Activated CD8-positive, alpha-beta memory T cell treated with anti-CD3 and anti-CD28 coated beads, Interleukin-2, amount 50 U/mL, for 4 hours (primary cell): ENCODE results near the gene EXOC2.
"Not testable (repeated sequence)": the region's sequence is repeated elsewhere in the genome, so short reads cannot be mapped to it uniquely, and the experiment has no call there.

Experiments
- DNase-seq: peaks from one replicate; pipeline ENCODE4 v3.0.0-alpha.2; 2020

The EXOC2 gene

DNA sequence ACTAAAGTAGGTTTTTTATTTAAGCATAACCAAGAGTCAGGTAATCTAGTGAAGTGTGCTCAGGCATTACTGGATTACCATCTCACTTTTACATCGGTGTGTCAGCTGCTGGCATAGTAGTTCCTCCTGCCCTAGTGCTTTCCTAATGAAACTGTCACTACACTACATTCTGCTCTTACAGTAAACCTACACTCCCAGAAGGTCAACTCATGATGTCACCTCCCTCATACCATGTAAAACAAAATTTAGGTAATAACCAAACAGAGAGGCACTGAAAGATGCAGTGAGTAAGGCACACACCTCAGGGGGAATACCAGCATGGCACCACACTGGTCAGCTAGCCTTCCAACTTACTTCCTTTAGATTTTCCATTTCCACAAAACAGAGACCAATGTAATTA lies 59.3 kb downstream of the EXOC2 start:
- DNase-seq, result no peak

DNA sequence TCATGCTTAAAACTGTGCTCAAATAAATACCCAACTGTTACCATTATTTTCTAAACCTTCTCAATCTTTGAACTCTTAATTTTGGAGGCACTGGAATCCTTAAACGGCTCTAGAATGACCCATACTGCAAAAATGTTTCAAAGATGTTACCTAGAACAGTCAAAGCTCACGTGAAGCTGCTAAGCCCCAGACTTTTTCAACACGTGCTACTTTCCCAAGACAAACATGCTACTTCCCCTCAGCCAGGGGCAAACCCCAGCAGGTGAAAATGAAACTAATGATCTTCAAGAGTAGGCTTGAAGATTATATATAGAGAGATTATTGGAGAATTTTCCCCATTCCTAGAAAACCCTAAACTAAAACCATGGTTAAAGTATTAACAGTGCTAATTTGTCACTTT lies 64.2 kb downstream of the EXOC2 start:
- DNase-seq, result no peak

DNA sequence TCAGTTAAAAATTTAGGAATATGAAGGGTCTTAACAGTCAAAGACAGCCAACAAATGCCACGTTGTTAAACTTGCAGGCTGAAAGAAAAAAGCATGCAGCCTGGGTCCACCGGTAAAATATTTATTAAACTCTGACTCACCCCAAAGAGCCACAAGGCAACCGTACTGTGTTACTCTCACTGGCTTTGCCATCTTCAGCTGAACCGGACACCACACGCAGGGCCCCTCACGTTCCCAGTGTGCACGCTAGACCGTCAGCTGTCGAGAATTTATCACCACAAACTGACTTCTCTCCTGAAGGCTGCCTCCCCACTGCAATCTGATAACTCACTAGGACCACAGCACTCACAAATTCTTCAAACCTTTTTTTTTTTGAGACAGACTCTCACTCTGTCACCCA lies 66.7 kb downstream of the EXOC2 start:
- no peak for DNase-seq

DNA sequence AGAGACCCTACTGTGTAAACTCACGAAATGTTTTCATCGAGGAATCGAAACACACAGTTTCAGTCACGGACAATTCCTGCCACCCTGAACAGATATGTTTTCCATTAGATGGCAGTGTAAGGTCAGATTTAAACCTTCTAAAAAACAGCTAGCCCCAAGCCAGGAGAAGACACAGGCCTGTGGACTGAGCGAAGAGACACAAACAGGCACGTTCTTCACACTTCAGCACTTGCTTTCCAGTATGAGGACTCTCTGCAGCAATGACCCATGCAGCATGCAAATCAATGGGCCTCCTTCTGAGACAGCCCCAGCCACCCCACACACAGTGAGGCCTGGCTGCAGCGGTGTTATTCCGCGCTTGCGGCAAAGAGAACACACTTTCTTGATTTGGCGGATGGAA lies 68.0 kb downstream of the EXOC2 start:
- no peak for DNase-seq

DNA sequence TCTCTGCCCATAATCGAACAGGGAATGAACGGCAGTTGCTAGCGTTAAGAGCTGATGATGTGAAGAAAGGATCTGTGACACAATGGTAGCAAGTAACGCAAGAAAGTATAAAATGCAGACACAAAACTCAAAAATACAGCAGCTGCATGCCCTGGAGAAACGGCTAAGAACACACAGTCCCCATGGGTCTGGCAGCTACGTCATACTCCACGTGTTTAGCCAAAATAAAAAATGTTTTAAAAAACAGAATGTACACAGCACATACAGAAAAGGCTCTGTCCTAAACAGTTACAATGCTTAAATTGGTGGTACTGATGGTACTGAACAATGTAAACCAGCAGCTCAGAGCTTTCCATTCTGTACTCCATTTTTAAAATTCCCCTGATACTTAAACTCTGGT lies 70.5 kb downstream of the EXOC2 start:
- no peak for DNase-seq

DNA sequence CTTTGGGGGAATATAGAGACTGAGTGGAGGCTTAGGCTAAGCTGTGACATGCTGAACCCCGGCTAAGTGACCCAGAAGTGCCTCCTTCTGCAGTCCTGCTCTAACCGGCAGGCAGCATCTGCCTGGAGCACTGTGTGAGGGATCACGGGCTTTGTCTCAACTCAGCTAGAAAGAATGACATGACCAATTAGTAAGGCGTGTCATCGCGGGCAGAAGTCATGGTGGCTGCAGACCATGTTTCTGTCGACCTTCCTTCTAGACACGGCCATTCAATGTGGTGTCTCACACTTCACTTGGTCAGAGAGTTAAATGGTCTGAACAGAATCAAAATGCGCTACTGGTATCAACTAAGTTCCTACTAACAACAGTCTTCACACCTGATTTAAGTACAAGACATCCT lies 71.0 kb downstream of the EXOC2 start:
- no peak for DNase-seq

DNA sequence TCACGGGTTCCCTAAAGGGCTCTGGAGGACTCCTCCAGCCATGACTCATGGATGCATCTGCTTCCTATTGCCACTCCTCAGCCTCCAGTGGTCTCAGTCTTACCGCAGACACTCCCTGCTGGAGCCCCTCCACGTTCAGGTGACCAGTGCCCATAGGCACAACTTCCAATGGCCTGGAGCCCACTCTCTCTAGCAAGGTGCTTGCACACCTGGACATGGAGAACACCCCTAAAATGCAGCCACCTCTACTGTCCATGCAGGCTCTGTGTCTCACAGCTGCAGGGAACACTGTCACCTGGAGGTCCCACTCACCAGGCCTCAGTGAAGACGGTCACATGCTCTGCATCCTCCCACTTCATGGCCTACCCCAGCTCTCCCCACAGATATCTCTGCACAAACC lies 72.0 kb downstream of the EXOC2 start:
- DNase-seq, result no peak

DNA sequence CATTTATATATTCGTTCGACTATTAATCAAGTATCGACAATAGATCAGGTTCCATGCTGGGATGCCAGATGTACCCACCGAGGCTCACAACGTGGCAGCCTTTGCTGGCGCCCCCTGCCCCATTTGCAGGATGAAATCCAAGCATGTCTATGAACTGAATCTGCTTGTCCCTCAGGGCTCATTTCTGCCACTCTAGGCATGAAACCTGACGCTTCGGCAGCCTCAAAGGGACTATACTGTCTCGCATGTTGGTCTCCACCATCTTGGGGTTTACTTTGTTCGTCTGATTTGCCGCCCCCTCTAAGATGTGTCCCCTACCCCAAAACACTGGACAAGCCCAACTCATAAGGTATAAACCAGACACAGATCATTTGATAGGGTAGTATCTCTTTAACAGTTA lies 72.8 kb downstream of the EXOC2 start:
- no peak for DNase-seq

DNA sequence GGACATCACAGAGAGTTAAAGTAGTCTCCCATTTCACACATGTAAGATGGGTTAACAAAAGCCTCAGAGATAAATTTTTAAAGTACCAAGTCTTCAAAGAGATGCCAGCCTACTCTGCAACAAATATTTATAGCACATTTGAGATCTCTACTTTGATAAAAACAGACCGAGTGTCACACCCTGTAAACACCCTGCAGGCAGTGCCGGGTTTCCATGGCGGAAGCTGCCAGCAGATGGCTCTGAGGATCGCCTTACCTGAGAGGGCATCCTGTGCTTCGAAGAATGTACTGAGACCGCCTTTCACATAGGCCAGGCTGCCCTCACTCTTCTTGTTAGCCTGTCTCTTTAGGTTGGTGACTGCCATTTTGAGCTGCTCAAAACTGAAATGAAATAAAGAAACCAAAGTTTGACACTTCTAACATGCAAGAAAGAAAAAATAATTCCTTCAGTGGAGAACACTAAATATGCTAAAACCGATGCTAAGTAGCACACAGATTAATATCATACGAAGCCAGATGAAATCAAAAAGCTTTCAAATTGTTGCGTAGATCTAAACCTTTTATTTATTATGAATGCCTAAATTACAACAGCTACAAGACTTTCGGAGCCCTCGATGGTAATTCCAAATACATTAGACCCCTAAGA lies 75.4 kb downstream of the EXOC2 start:
- no peak for DNase-seq

DNA sequence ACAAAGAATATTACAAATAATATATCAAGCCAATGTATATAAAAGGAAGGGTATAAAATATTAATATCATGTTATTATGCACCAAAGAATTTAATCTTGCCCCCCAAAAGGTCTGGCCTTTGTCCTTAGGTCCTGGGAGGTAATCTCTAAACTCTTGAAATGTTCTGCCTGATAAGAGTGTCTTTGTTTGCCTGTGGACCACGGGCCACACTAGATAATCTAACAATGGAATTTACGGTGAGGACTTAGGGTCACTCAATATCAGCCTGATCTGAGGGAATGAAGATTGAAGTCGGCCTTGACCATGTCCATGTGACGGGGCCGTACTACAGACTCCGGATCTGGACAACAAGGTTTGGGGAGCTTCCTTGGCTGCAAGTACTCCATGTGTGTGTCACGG lies 79.0 kb downstream of the EXOC2 start:
- no peak for DNase-seq

DNA sequence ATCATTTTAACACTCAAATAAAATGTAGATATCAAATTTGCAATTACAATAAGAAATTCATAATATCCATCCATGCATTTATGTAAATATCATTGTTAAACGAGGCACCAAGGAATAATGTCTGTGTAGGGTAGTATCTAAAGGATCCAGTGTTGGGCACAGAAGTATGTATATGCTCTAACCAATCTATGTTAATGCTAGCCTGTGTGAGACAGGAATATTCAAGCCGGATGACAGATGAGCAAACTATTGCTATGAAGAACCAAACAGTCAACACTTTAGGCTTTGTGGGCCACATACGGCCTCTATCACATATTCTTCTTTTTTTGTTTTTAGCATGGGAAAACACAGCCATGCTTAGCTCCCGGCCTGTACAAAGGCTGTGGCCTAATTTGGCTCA lies 81.0 kb downstream of the EXOC2 start:
- DNase-seq, result no peak

DNA sequence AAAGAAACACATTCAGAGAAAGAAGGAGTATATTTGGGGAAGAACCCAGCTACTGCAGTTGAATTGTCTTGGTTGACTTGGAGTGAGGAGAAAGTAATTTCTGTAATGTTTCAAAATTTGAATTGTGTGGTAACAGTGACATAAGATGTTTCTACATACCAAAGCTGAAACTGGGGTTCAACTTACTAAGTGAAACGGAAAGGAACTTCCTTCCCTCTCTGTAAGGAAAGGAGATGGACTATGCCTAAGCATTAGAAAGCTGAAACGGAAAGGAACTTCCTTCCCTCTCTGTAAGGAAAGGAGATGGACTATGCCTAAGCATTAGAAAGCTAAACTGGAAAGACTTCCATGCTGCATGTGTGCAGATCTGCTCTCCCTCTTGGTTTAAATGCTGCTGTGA lies 82.1 kb downstream of the EXOC2 start:
- DNase-seq, result no peak

DNA sequence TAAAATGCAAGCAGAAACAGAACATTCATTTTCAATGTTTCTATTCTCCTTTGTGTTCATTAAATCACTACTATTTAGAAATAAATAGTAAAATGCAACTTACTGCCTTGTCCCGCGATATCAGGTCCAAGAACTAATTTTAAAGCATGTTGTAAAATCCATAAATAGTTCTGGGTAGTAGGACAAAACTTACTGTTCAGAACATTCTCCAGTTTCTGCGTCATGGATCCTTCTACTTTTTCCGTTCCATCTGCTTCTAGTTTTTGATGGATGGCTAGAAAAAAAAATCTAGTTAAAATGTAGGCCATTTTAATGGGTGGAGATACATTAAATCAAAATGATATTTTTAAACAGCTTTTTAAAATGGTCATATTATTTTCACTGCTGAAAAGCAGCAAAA lies 83.0 kb downstream of the EXOC2 start:
- no peak for DNase-seq

DNA sequence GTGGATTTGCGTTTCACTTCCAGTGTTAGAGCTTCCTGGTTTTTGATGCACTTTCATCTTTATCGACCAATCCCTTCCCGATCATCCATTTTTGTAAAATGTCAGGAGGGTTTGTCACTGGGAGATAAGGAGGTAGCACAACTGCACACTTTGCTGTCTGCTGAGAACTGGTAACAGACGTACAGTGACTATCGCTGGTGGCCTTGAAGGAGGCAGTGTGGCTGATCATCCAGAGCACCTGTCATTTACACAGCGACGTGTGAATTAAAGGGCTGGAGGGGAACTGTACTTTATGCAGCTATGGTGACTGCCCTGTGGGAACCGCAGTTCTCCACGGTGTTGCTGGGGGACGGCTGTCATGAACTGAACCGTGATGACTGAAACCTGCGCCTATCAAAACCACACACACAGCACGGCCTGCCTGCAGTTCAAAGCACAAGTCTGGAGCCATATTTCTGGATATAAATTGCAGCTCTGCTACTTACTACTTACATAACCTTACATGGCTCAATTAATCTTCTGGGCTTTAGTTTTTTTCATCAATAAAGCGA lies 86.0 kb downstream of the EXOC2 start:
- DNase-seq, result no peak

DNA sequence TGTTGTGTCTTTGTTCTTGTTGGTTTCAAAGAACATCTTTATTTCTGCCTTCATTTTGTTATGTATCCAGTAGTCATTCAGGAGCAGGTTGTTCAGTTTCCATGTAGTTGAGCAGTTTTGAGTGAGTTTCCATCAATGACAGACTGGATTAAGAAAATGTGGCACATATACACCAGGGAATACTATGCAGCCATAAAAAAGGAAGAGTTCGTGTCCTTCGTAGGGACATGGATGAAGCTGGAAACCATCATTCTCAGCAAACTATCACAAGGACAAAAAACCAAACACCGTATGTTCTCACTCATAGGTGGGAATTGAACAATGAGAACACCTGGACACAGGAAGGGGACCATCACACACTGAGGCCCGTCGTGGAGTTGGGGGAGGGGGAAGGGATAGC lies 87.0 kb downstream of the EXOC2 start:
- DNase-seq, result not testable (repeated sequence)

DNA sequence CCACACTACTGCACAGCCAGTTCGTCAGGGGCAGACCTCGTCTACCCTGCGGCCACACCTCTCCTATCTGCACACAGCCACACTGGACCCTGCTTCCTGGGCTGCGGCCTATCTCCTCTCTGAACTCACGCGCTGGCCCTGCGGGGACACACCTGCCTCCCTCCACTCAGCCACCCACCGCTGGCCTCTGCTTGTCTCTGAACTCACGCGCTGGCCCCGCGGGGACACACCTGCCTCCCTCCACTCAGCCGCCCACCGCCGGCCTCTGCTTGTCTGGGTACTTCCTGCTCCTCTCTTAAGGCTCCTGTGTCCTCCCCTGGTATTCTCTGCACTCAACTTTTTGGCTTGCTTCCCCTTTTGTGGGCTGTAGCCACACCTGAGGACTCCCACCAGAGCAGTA lies 88.4 kb downstream of the EXOC2 start:
- DNase-seq, result no peak

DNA sequence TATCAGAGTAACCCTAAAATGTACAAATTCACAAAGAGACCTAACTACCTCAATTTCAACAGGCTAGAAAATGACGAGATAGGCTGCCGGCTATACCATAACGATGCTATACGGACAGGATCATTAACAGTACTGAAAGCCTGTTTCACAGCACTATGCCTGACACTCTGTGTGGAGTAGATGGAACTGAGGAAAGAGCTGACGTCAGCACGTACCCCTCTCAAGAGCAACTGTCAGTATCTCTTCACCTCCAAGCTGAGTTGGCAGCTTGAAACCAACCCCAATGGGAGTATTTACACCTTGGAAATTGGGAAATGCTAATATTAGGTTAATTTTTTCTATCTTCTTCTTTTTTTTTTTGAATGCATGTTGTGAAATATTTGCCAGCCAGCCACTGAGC lies 89.7 kb downstream of the EXOC2 start:
- no peak for DNase-seq

DNA sequence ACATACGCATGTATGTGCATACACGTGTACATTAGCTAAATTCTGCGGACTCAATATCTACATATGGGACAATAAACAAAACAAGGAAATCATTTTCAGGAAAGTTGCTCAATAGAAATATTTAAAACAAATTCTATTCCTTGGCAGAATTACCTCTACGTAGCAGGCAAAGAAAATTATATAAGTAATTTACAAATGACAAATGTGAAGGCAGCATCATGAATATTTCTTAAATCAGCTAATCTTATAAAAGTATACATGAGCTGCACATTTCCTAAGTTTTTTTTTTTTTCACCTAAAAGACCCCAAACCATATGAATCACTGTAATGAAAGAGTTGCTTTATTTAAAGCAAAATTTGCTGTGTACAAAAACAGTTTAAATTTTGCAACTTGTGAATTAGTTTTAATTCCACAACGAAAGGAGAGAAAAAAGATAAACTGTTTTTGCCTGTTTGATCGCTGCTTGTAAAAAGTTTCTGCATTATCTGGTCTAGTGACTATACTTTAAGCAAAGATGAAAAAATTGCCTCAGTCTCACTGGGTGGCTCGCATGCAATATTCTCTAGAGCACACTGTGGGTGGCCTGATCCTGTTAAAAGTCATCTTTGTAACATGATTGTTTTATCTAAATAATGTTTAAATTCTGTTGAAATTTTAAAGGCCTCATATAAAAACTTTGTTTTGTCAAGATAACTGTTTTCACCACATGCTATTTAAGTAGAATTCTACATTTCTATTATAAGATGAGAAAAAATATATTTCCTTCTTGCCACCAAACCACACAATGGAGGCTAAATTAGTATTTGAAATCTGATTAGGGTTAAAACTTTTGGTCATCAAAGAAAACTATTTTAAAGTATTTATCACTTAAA lies 93.1 kb downstream of the EXOC2 start:
- no peak for DNase-seq

DNA sequence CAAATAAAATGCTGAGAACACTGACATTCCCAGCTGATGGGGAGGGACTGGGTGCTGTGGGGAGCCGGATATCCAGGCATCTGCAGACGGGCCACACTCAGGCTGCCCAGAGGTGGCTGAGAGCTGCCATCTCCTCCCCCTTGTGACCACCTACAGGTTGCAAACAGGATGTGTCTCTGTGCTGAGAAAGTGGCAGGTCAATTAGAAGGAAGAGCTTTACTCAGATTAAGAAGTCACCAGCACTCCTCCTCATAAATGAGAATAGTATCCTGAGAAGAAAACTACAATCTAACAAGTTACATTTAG lies 99.1 kb downstream of the EXOC2 start:
- no peak for DNase-seq

DNA sequence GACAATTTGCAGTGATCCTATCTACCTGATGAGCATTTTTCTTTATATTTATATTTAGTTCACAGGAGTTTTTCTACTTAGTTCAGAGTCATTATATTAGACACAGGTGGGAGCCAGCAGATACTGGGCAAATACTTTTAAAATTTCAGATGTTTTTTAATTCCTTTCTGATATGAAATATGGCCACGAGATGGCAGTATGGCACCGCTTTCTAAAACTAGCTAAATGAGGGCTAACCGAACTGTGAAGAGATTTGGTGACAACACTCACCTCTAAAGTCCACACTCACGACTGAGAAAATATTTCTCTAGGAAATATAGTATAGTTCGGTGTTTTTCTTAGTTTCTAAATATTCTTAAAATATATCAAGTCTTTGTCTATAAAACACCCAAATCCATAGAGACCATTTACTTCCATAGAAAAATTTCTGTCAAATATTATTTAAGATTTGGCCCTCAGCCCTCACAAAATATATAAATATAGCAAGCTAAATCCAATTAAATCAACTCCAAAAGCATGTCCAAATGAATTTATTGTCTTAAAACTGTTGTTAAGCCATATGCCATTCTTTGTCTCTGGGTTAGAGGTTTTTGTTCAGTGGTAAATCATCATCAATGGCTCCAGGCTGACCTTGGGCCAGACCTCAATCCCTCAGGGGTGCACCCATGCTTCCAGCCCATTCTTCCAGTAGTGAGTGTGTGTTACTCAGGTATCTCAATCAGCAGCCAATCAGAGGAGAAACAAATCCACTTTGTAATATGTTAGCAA lies 99.6 kb downstream of the EXOC2 start:
- peak; percentile 64 for DNase-seq

DNA sequence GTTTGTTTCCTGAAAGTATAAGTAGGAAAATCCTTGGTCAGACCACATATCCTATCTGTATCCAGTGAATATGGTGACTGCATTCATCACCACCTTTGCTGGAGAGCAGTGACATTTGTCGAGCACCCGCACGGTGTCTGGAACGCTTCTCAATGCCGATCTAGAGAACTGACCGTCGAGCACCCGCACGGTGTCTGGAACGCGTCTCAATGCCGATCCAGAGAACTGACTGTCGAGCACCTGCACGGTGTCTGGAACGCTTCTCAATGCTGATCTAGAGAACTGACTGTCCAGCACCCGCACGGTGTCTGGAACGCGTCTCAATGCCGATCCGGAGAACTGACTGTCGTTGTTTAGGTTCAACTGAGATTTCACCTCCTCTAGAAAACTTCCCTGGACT lies 103.8 kb downstream of the EXOC2 start:
- DNase-seq, result no peak

DNA sequence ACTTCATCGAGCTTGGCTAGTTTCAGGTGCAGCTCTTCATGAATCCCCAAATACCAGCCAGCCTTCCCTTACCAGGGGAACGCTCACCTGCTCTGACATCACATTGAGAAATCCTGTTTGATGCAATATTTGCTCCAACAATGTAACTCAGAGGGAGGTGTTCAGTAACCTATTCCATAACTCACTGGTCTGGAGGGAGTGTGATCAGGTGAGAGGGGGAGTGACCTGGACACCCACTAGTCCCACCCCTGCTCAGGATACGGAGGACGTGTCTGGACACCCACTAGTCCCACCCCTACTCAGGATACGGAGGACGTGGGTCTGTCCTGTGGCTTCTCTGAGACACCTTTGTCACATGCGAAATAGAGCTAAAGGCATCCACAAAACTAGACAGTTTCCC lies 106.4 kb downstream of the EXOC2 start:
- DNase-seq, result no peak

DNA sequence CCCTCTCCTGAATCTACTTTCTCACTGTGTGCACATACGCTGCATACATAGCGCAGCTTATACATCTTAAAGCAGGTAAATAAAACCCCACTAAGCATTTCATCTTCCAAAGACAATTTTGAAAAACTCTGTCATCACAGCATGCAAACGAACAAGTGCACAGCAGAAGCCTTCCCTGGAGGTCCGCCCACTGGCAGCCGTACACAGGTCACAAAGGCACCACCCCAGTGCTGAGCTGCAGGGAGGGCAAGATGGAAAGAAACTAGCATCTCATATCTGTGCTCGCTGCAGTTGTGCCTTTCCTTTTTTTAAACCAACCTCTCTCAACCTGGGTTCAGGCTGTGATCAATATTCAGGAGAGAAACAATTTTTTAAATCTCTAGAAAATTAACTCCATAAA lies 109.3 kb downstream of the EXOC2 start:
- no peak for DNase-seq

DNA sequence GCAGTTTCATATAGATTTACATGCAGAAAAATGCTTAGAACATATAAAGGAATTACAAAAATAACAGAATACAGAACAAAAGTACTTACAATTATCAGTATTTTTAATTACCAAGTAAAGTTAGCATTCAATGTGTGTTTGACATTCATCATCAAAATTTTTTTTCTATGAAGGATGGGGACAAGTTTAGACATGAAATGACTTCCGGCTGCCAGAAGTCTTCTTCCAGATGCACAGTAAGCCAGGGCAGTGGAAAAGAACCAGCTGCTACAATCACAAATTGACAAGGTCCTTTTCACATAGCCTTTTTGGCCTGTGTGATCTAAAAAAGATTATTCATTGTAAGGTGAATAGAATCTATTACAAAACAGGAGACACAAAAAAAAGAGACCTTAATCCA lies 109.8 kb downstream of the EXOC2 start:
- DNase-seq, result no peak
